ENCODE results near the gene RBSN. TPM values are rescaled to one million over a fixed set of nuclear protein-coding genes. Genes with fewer than 3 reads are reported as not detected.

Gene RBSN
- total and polyA plus RNA-seq, 2 of the 4 experiments (the other 2 are of a cell fraction), result 8.7 to 33.7 TPM

GRCh38 chr3:15033103-15033502 lies 65.8 kb downstream of the RBSN start:
- Histone ChIP-seq H3K4me1 (ENCODE audit: control insufficient read depth, insufficient read depth, low read length) (no peaks in the 10 kb centered on the region), H3K56ac (ENCODE audit: extremely low read depth, insufficient read depth, low read length) (no peak overlapping the region), H3K23ac (ENCODE audit: low read depth, low read length) (no peak overlapping the region), H3K4me3 (ENCODE audit: insufficient read depth, low read depth, low read length) (no peak overlapping the region), H4K5ac (ENCODE audit: low read depth, low read length) (no peak overlapping the region), H3K4ac (ENCODE audit: low read depth, low read length) (no peak overlapping the region), H3K14ac (replicated peaks; ENCODE audit: low read depth, low read length) (no peak overlapping the region), H2AK9ac (replicated peaks; ENCODE audit: low read depth, low read length, poor library complexity) (no peak overlapping the region), H2AK5ac (ENCODE audit: low read depth, low read length) (no peak overlapping the region), H4K91ac (ENCODE audit: insufficient read depth, low read depth, low read length) (no peak overlapping the region), H3K27ac (ENCODE audit: insufficient read depth, low read length) (no peak overlapping the region), H4K20me1 (ENCODE audit: insufficient read depth, low read length) (peaks cover 3% of the 10 kb centered on the region), H3K79me1 (ENCODE audit: low read depth in 1 of 2, low read length in 2 of 2) (peaks cover 3 to 4% of the 10 kb centered on the region in 2 experiments; a peak in 3 of 4 replicates), H3K4me2 (ENCODE audit: low read depth, low read length) (no peak overlapping the region), H3K36me3 (ENCODE audit: control insufficient read depth, insufficient read depth, low read length) (peaks cover 62% of the 10 kb centered on the region), H2BK5ac (ENCODE audit: low read depth, low read length, poor library complexity, severe bottlenecking) (no peak overlapping the region), H2BK20ac (ENCODE audit: low read depth, low read length) (no peak overlapping the region), H2AFZ (replicated peaks; ENCODE audit: low read length, poor library complexity) (no peak overlapping the region), H3K9me3 (ENCODE audit: control insufficient read depth, insufficient read depth, low read length) (no peaks in the 10 kb centered on the region), H3K27me3 (ENCODE audit: control insufficient read depth, insufficient read depth, low read length) (no peaks in the 10 kb centered on the region), H4K8ac (ENCODE audit: low read depth in 2 of 2, low read length in 2 of 2) (no peak overlapping the region), H3K18ac (ENCODE audit: low read depth, low read length) (no peak overlapping the region), H3K9ac (ENCODE audit: low read depth, low read length) (no peak overlapping the region), H2BK15ac (ENCODE audit: low read depth, low read length) (no peak overlapping the region), H3K9me1 (ENCODE audit: insufficient read depth, low read length) (peaks cover 3% of the 10 kb centered on the region; the same call in 1 of the 2 replicates), H2BK120ac (ENCODE audit: low read depth, low read length) (no peak overlapping the region)
- in situ Hi-C loops (cut with MboI; ENCODE audit: low sequenced_read_pairs) (loop anchor here (25.0 kb wide), 1 partner anchor 371 kb away; the partner anchor contains the start of gene CCDC174), dilution Hi-C loops (cut with HindIII; ENCODE audit: low sequenced_read_pairs, unreplicated experiment) (no loop called here), intact Hi-C loops (cut with micrococcal nuclease) (no loop called here)
- no peak for ATAC-seq (ENCODE audit: low read depth)
- BruUV-seq (replicated peaks), result no TSS peak
- POLR2A ChIA-PET (ENCODE audit: unreplicated experiment), result no interaction called here
- no peak for DNase-seq
- WGBS, 2 experiments (ENCODE audit: extremely low coverage in 2 of 2, insufficient read length in 1 of 2), result no CpG with 5 or more reads among the region's 3 CpGs
- CTCF ChIA-PET, result interaction anchor here (1.4 kb wide), 1 partner anchor 18 kb away, joined by 4 read pairs; no protein-coding TSS in a partner anchor
- TF ChIP-seq MAFK (IDR thresholded peaks at IDR 0.05; ENCODE audit: low read depth, low read length) (no peak), CTCF (conservative IDR thresholded peaks at IDR 0.05; ENCODE audit: low read depth, low read length) (no peak), MXI1 (IDR thresholded peaks at IDR 0.05; ENCODE audit: borderline replicate concordance, low read depth, low read length) (no peak)

All from IMR-90 (cell line).